GM18520 (cell line): ENCODE data around the gene VSIG8.

ENCODE experiments used
- ATAC-seq: cut with Tn5 transposase; IDR thresholded peaks from one replicate; pipeline ENCODE4 v1.9.1; 2021; ENCODE audit not compliant: unreplicated experiment

VSIG8 gene

GRCh38 chr1:159884296-159884695 lies 21.8 kb upstream of the VSIG8 start:
- ATAC-seq, result no peak

GRCh38 chr1:159883134-159883533 lies 20.7 kb upstream of the VSIG8 start:
- ATAC-seq, result no peak

GRCh38 chr1:159882527-159882862 lies 20.0 kb upstream of the VSIG8 start:
- no peak for ATAC-seq

GRCh38 chr1:159881622-159882526 lies 19.4 kb upstream of the VSIG8 start:
- no peak for ATAC-seq

GRCh38 chr1:159880430-159880829 lies 18.0 kb upstream of the VSIG8 start:
- no peak for ATAC-seq

GRCh38 chr1:159879977-159880376 lies 17.5 kb upstream of the VSIG8 start:
- no peak for ATAC-seq

GRCh38 chr1:159879136-159879535 lies 16.7 kb upstream of the VSIG8 start:
- ATAC-seq, result no peak

- ATAC-seq, result no peak
Observed at GRCh38 chr1:159877695-159878444, 15.4 kb upstream of the VSIG8 start.

GRCh38 chr1:159873530-159874143 lies 11.2 kb upstream of the VSIG8 start:
- ATAC-seq, result no peak

GRCh38 chr1:159872891-159873290 lies 10.4 kb upstream of the VSIG8 start:
- ATAC-seq, result no peak

GRCh38 chr1:159870704-159871103 lies 8.2 kb upstream of the VSIG8 start:
- ATAC-seq, result no peak

- no peak for ATAC-seq
Observed at GRCh38 chr1:159869607-159870006, 7.2 kb upstream of the VSIG8 start.

- no peak for ATAC-seq
Observed at GRCh38 chr1:159869173-159869572, 6.7 kb upstream of the VSIG8 start.

GRCh38 chr1:159868766-159869165 lies 6.3 kb upstream of the VSIG8 start:
- no peak for ATAC-seq

- no peak for ATAC-seq
Observed at GRCh38 chr1:159867664-159868026, 5.2 kb upstream of the VSIG8 start.

GRCh38 chr1:159866905-159867663 lies 4.6 kb upstream of the VSIG8 start:
- no peak for ATAC-seq

- ATAC-seq, result no peak
Observed at GRCh38 chr1:159866066-159866465, 3.6 kb upstream of the VSIG8 start.

- ATAC-seq, result no peak
Observed at GRCh38 chr1:159864262-159864661, 1.8 kb upstream of the VSIG8 start.

GRCh38 chr1:159862031-159862430 lies 426 bp downstream of the VSIG8 start:
- no peak for ATAC-seq

- no peak for ATAC-seq
Observed at GRCh38 chr1:159861218-159861617, 1.2 kb downstream of the VSIG8 start.

- no peak for ATAC-seq
Observed at GRCh38 chr1:159860456-159860855, 2.0 kb downstream of the VSIG8 start.
